A549 (cell line): ENCODE measurements around the gene LIMCH1. TPM values are rescaled to one million over a fixed set of nuclear protein-coding genes. Genes with fewer than 3 reads are reported as not detected.

Experiments used
- ATAC-seq, 2 experiments: fragments of 200-7000 bp in 1 of 2; fragments of >200 bp in 1 of 2; cut with Nextera tagmentation in 1 of 2; cut with Tn5 transposase in 1 of 2; 3 replicates each; pipeline versions ENCODE4 v1.8.0 to v1.9.1; 2018 to 2020; ENCODE audit warnings: mild to moderate bottlenecking in 1 of 2, moderate library complexity in 1 of 2
- CTCF ChIA-PET: fragments of 300-600 bp; sonication (Branson Sonifier 250); formaldehyde crosslinking; extraction: SDS; loops from one replicate; lab custom pipeline; 2021; ENCODE audit warnings: antibody characterized with exemption, inconsistent platforms; lab: Yijun Ruan, JAX
- POLR2A ChIA-PET: fragments of 350-600 bp; formaldehyde crosslinking; extraction: SDS; loops from one replicate; lab custom pipeline; 2021; ENCODE audit warnings: antibody characterized with exemption, inconsistent platforms; lab: Yijun Ruan, JAX
- DNase-seq, 2 experiments: peaks; one replicate each; pipeline versions ENCODE4 v3.0.0 to v3.0.0-alpha.2; 2011 to 2016; ENCODE audit warnings: low read depth in 1 of 2, low spot score in 1 of 2
- FAIRE-seq: peaks from 2 replicates; lab custom pipeline; 2011; peaks lifted over from hg19 to GRCh38; lab: Jason Lieb, UNC
- H3K27ac ChIP-seq, 2 experiments: fragments of >200 bp; sonication (Bioruptor Twin); formaldehyde crosslinking; 3 replicates each; pipeline ENCODE4 v1.5.1; 2016 to 2017
- H3K4me1 ChIP-seq: fragments of >200 bp; sonication (Bioruptor Twin); formaldehyde crosslinking; 3 replicates; pipeline ENCODE4 v1.6.1; 2016
- H3K4me2 ChIP-seq: fragments of >200 bp; sonication (Bioruptor Twin); formaldehyde crosslinking; 3 replicates; pipeline ENCODE4 v1.6.1; 2016
- H3K4me3 ChIP-seq: fragments of >200 bp; sonication (Bioruptor Twin); formaldehyde crosslinking; 3 replicates; pipeline ENCODE4 v1.5.1; 2016
- H3K9me3 ChIP-seq: fragments of >200 bp; sonication (Bioruptor Twin); formaldehyde crosslinking; 3 replicates; pipeline ENCODE4 v1.6.1; 2016
- CEBPB ChIP-seq, 2 experiments: fragments of >200 bp in 1 of 2; sonication (Bioruptor Twin) in 1 of 2; formaldehyde crosslinking in 1 of 2; IDR thresholded peaks; 2 replicates each; pipeline ENCODE4 v1.6.1; 2012 to 2016
- EP300 ChIP-seq, 2 experiments: fragments of >200 bp; sonication (Bioruptor Twin); formaldehyde crosslinking; IDR thresholded peaks; 2 replicates in 1 of 2; 3 replicates in 1 of 2; pipeline ENCODE4 v1.6.1; 2016 to 2017
- FOSL2 ChIP-seq, 2 experiments: fragments of 450-650 bp in 1 of 2; fragments of >200 bp in 1 of 2; sonication (Bioruptor Twin) in 1 of 2; formaldehyde crosslinking; IDR thresholded peaks; 2 replicates each; pipeline versions ENCODE4 v1.5.0 to v1.6.1; 2016 to 2020; ENCODE audit warnings: mild to moderate bottlenecking in 1 of 2, moderate library complexity in 1 of 2
- GATA3 ChIP-seq: IDR thresholded peaks from 2 replicates; pipeline ENCODE4 v1.6.1; 2012; ENCODE audit warnings: borderline replicate concordance
- JUN ChIP-seq, 2 experiments: fragments of >200 bp; sonication (Bioruptor Twin); formaldehyde crosslinking; IDR thresholded peaks; 2 replicates in 1 of 2; 3 replicates in 1 of 2; pipeline ENCODE4 v1.6.1; 2016 to 2017
- MAX ChIP-seq: IDR thresholded peaks from 2 replicates; pipeline ENCODE4 v1.6.1; 2012
- MYC ChIP-seq: IDR thresholded peaks from 2 replicates; pipeline ENCODE4 v1.6.1; 2012; ENCODE audit warnings: mild to moderate bottlenecking, inconsistent platforms, low read length, improper control_type of control experiment, borderline replicate concordance
- NR3C1 ChIP-seq: fragments of >200 bp; sonication (Bioruptor Twin); formaldehyde crosslinking; IDR thresholded peaks from 3 replicates; pipeline ENCODE4 v1.6.1; 2017
- RARB ChIP-seq: fragments of 250-450 bp; sonication (Bioruptor Pico); IDR thresholded peaks from 2 replicates; pipeline ENCODE4 v1.8.0; 2021; ENCODE audit warnings: mild to moderate bottlenecking, moderate library complexity
- RCOR1 ChIP-seq: fragments of 150-350 bp; IDR thresholded peaks from 2 replicates; pipeline ENCODE4 v1.6.1; 2014; ENCODE audit warnings: antibody characterized with exemption, low read length, low read depth
- RFX5 ChIP-seq: fragments of 450-650 bp; IDR thresholded peaks from 2 replicates; pipeline ENCODE4 v1.7.1; 2014; ENCODE audit warnings: antibody characterized with exemption, mild to moderate bottlenecking, moderate library complexity
- RNF2 ChIP-seq: fragments of 200-600 bp; sonication (generic); IDR thresholded peaks from 2 replicates; pipeline ENCODE4 v1.6.1; 2016; ENCODE audit warnings: low read depth, mild to moderate bottlenecking, antibody characterized with exemption, moderate library complexity, borderline replicate concordance
- SMC3 ChIP-seq: fragments of >200 bp; sonication (Bioruptor Twin); formaldehyde crosslinking; IDR thresholded peaks from 3 replicates; pipeline ENCODE4 v1.6.1; 2018; ENCODE audit warnings: inconsistent platforms
- TFCP2L1 ChIP-seq: fragments of 250-450 bp; sonication (Bioruptor Pico); IDR thresholded peaks from 2 replicates; pipeline ENCODE4 v1.5.0; 2021; ENCODE audit warnings: mild to moderate bottlenecking
- USF2 ChIP-seq: fragments of 450-650 bp; IDR thresholded peaks from 2 replicates; pipeline ENCODE4 v1.6.1; 2014; ENCODE audit warnings: antibody characterized with exemption
- ZNF302 ChIP-seq: fragments of 250-450 bp; sonication (Bioruptor Pico); IDR thresholded peaks from 2 replicates; pipeline ENCODE4 v1.9.0; 2021; ENCODE audit warnings: inconsistent platforms, mild to moderate bottlenecking, moderate library complexity
- WGBS: methylation state at CpG from one replicate; pipeline ENCODE4 v1.1.6; 2017; ENCODE audit errors: missing lambda C conversion rate; 5-methylcytosine and 5-hydroxymethylcytosine counted together
- polyA plus RNA-seq, 4 experiments: library from polyadenylated mRNA; depleted of rRNA in 3 of 4; stranded (reverse); fragments of >200 nt; fragmentation: RNase III in 1 of 4; extraction: RNeasy Plus Mini Kit Qiagen cat#74134 plus additional on column Dnase treatment in 1 of 4; gene quantifications; 2 replicates in 3 of 4; 3 replicates in 1 of 4; pipeline ENCODE4 v1.2.3, GENCODE V29; 2011 to 2017
- TF ChIP-seq, protein P1 (sequence below): fragments of 200-600 bp; sonication (generic); IDR thresholded peaks from 2 replicates; pipeline ENCODE4 v1.6.1; 2016; ENCODE audit warnings: antibody characterized with exemption, mild to moderate bottlenecking, moderate library complexity
- TF ChIP-seq, protein P2 (sequence below): fragments of >200 bp; sonication (Bioruptor Twin); formaldehyde crosslinking; IDR thresholded peaks from 2 replicates; pipeline ENCODE4 v1.6.1; 2016
- TF ChIP-seq, protein P3 (sequence below): fragments of 250-450 bp; sonication (Bioruptor Pico); IDR thresholded peaks from 2 replicates; pipeline ENCODE4 v1.5.0; 2020; ENCODE audit warnings: low read depth, mild to moderate bottlenecking, moderate library complexity
- TF ChIP-seq, protein P4 (sequence below): fragments of 150-350 bp; IDR thresholded peaks from 2 replicates; pipeline ENCODE4 v1.6.1; 2014; ENCODE audit warnings: low read depth, mild to moderate bottlenecking, low read length

LIMCH1 gene
- polyA plus RNA-seq, 2 of the 4 experiments (the other 2 are of a cell fraction): 52.9 to 88.9 TPM

DNA sequence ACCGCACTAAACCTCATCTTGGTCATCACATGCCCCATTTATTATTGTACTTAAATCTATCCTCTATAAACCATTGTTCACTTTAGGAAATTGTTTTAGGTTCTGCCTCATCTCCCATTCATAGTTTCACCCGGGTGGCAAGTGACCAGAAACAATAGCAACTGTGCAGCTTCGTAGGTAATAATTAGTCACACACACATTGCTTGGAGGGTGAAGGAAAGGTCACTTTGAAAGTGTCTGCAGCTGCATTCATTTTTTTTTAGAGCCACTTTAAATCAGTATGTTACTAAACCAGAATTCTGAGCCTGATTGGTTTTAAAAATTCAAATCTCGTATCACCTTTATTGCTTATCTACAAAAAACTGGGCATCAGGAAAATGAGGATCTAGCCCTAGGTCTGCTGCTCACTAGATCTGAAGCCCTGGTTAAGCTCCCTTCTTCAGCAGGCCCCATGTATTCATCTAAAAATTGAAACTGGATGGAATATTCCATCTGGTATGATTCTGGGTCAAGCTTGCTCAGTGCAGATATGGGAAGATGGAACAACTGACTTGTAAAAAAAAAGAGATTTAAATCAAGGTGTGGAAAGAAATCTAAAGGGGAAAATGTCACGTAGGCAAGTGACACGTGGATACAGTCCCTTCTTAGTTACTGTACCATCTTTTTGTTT is 62.4 kb downstream of the LIMCH1 start (continued):
- TF ChIP-seq, protein P1, sequence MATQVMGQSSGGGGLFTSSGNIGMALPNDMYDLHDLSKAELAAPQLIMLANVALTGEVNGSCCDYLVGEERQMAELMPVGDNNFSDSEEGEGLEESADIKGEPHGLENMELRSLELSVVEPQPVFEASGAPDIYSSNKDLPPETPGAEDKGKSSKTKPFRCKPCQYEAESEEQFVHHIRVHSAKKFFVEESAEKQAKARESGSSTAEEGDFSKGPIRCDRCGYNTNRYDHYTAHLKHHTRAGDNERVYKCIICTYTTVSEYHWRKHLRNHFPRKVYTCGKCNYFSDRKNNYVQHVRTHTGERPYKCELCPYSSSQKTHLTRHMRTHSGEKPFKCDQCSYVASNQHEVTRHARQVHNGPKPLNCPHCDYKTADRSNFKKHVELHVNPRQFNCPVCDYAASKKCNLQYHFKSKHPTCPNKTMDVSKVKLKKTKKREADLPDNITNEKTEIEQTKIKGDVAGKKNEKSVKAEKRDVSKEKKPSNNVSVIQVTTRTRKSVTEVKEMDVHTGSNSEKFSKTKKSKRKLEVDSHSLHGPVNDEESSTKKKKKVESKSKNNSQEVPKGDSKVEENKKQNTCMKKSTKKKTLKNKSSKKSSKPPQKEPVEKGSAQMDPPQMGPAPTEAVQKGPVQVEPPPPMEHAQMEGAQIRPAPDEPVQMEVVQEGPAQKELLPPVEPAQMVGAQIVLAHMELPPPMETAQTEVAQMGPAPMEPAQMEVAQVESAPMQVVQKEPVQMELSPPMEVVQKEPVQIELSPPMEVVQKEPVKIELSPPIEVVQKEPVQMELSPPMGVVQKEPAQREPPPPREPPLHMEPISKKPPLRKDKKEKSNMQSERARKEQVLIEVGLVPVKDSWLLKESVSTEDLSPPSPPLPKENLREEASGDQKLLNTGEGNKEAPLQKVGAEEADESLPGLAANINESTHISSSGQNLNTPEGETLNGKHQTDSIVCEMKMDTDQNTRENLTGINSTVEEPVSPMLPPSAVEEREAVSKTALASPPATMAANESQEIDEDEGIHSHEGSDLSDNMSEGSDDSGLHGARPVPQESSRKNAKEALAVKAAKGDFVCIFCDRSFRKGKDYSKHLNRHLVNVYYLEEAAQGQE: no peak
- no peak for TF ChIP-seq USF2
- TF ChIP-seq GATA3: no peak
- no peak for TF ChIP-seq RARB (CRISPR knock-in tag)
- TF ChIP-seq ZNF302 (CRISPR knock-in tag): no peak
- TF ChIP-seq FOSL2 (IDR thresholded peaks at IDR 0.05): no peak
- TF ChIP-seq FOSL2 (CRISPR knock-in tag; IDR thresholded peaks at IDR 0.05): no peak
- TF ChIP-seq, protein P2, sequence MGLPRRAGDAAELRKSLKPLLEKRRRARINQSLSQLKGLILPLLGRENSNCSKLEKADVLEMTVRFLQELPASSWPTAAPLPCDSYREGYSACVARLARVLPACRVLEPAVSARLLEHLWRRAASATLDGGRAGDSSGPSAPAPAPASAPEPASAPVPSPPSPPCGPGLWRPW: no peak
- TF ChIP-seq, protein P3, sequence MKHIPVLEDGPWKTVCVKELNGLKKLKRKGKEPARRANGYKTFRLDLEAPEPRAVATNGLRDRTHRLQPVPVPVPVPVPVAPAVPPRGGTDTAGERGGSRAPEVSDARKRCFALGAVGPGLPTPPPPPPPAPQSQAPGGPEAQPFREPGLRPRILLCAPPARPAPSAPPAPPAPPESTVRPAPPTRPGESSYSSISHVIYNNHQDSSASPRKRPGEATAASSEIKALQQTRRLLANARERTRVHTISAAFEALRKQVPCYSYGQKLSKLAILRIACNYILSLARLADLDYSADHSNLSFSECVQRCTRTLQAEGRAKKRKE (CRISPR knock-in tag): no peak
- no peak for TF ChIP-seq TFCP2L1
- TF ChIP-seq, protein P4, sequence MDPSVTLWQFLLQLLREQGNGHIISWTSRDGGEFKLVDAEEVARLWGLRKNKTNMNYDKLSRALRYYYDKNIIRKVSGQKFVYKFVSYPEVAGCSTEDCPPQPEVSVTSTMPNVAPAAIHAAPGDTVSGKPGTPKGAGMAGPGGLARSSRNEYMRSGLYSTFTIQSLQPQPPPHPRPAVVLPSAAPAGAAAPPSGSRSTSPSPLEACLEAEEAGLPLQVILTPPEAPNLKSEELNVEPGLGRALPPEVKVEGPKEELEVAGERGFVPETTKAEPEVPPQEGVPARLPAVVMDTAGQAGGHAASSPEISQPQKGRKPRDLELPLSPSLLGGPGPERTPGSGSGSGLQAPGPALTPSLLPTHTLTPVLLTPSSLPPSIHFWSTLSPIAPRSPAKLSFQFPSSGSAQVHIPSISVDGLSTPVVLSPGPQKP: no peak
- no peak for TF ChIP-seq RNF2
- no peak for TF ChIP-seq CEBPB (IDR thresholded peaks at IDR 0.05)
- TF ChIP-seq RFX5: no peak
- no peak for TF ChIP-seq MAX

DNA sequence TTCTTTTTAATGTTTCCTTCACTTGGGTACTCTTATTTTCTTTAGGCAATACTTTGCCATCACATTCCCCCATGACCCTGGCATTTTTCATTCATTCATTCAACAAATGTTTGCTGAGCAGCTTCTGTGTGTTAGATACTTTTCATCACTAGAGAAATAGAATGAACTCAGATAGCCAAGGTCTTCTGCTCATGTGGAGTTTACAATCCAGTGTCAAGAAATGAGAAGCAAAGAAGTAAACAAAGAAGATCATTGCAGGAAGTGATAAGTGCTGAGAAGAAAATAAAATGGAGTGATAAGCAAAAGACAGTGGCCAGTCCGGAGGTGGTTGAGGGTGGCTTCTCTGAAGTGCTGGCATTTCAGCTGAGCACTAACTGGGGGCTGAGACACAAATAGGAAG is 63.1 kb downstream of the LIMCH1 start:
- WGBS: 59% methylated on average over 1 of the region's 1 CpG
- ChIA-PET POLR2A (no interaction called here), CTCF (interaction anchor here (2.0 kb wide), 1 partner anchor 9 kb away, joined by 5 read pairs; no protein-coding TSS in a partner anchor)
- ATAC-seq (no peak; a peak in 2 of 6 replicates), FAIRE-seq (no peak), DNase-seq (no peak)
- peaks cover 75% of the 10 kb centered on the region for H3K4me1 ChIP-seq
- H3K4me2 ChIP-seq: peak overlapping the region; percentile 78
- no peaks in the 10 kb centered on the region for H3K9me3 ChIP-seq
- no peak for TF ChIP-seq JUN (IDR thresholded peaks at IDR 0.05)
- TF ChIP-seq SMC3: no peak
- TF ChIP-seq NR3C1: no peak
- TF ChIP-seq MYC: no peak
- no peak for TF ChIP-seq RCOR1
- TF ChIP-seq USF2: no peak
- TF ChIP-seq EP300 (IDR thresholded peaks at IDR 0.05): no peak
- peak overlapping the region; percentile 63 to 78 for H3K27ac ChIP-seq
- no peak overlapping the region for H3K4me3 ChIP-seq
